Stimulated activated CD8-positive, alpha-beta memory T cell treated with anti-CD3 and anti-CD28 coated beads, Interleukin-2, amount 100 ng/mL, for 48 hours (primary cell): Measurements from ENCODE around the gene INF2.

Experiments
- DNase-seq, 2 donors: peaks; one replicate each; pipeline ENCODE4 v3.0.0-alpha.2; 2020; ENCODE audit warnings: low read depth in 2 of 2

The INF2 gene

GRCh38 chr14:104751539-104752422 lies 62.4 kb downstream of the INF2 start:
- peak in 1 of 2 donors; percentile 21 for DNase-seq

GRCh38 chr14:104752423-104752734 lies 63.0 kb downstream of the INF2 start:
- DNase-seq = no peak

- peak; percentile 99 to 100 for DNase-seq
These were observed 63.5 kb downstream of the INF2 start, which contains the start of gene SIVA1 for GRCh38 chr14:104752735-104753527. SIVA1 (plus strand) TSS chr14:104753147; CDS start chr14:104753202, 55 bp downstream.

- DNase-seq = no peak
These were observed 64.3 kb downstream of the INF2 start for GRCh38 chr14:104753528-104754212.

- no peak for DNase-seq
These were observed 64.9 kb downstream of the INF2 start for GRCh38 chr14:104754213-104754851.

GRCh38 chr14:104755621-104756020 lies 66.2 kb downstream of the INF2 start:
- no peak for DNase-seq

- DNase-seq = no peak
These were observed 67.2 kb downstream of the INF2 start for GRCh38 chr14:104756477-104757237.

GRCh38 chr14:104757238-104757585 lies 67.8 kb downstream of the INF2 start:
- no peak for DNase-seq

- no peak for DNase-seq
These were observed 68.4 kb downstream of the INF2 start for GRCh38 chr14:104757681-104758392.

GRCh38 chr14:104758981-104759969 lies 69.9 kb downstream of the INF2 start:
- DNase-seq = no peak

GRCh38 chr14:104765517-104765916 lies 76.1 kb downstream of the INF2 start:
- DNase-seq = no peak

- DNase-seq = no peak
These were observed 76.9 kb downstream of the INF2 start for GRCh38 chr14:104766256-104766862.

GRCh38 chr14:104766863-104767633 lies 77.6 kb downstream of the INF2 start:
- DNase-seq = no peak

- no peak for DNase-seq
These were observed 78.2 kb downstream of the INF2 start for GRCh38 chr14:104767634-104767918.

GRCh38 chr14:104768437-104769323 lies 79.3 kb downstream of the INF2 start:
- DNase-seq = peak; percentile 89 to 94

GRCh38 chr14:104769324-104770071 lies 80.1 kb downstream of the INF2 start:
- no peak for DNase-seq
